Measurements from ENCODE around the gene JAKMIP1. TPM values are rescaled to one million over a fixed set of nuclear protein-coding genes. Genes with fewer than 3 reads are reported as not detected.

The JAKMIP1 gene
- total RNA-seq, 1 experiment from 2014 or later: not detected

DNA sequence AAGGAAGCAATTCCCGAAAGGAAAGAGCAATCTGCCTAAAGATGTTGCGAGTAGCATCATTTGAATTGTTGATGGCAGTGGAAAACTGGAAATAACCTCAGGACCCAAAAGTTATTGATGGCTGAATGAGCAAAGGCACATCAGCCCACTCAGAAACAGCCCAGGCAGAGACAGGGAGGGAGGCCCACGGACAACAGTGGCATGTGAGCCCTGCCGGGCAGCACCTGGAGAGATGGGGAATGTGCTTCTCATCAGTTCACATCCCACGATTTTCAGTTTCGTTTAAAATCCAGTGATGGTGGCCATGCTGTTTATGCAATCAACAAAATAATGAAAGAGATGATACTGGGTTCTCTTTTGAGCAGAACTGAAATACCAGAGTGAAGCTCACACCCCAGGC, 80.0 kb downstream of the JAKMIP1 start:
- DNase-seq (ENCODE audit: low read depth, low spot score): no peak
- in situ Hi-C loops (cut with HindIII; ENCODE audit: low pct_unique_long_range_greater_than_20kb, low sequenced_read_pairs): no loop called here

DNA sequence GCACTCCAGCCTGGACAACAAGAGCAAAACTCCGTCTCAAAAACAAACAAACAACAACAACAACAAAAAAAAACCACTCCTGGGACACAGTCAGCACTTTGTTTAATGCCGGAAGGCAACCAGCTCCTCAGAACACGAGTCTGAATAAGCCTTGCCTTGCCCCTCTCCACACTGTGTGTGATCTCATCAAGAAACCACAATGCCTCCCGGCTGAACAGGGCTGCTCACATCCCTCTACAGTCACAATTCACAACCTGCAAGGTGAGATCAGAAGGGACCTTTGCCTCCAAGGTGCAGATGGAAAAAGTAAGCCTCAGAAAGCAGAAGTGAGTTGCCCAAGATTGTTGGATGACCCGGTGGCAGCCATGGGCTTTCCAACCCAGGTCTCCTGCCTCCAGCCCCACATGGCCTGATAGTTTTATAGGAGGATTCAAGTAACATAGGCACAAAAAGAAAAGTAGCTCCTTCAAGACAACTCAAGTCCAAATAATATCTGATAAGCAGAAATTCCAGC, 80.8 kb downstream of the JAKMIP1 start:
- in situ Hi-C loops (cut with HindIII; ENCODE audit: low pct_unique_long_range_greater_than_20kb, low sequenced_read_pairs): no loop called here
- DNase-seq (ENCODE audit: low read depth, low spot score): peak; percentile 19

- in situ Hi-C loops (cut with HindIII; ENCODE audit: low pct_unique_long_range_greater_than_20kb, low sequenced_read_pairs): no loop called here
Observed at GRCh38 chr4:6118201-6118600, 82.1 kb downstream of the JAKMIP1 start.

GRCh38 chr4:6116696-6117285, 83.6 kb downstream of the JAKMIP1 start:
- in situ Hi-C loops (cut with HindIII; ENCODE audit: low pct_unique_long_range_greater_than_20kb, low sequenced_read_pairs): no loop called here

More at GRCh38 chr4:6118201-6118600, 82.1 kb downstream of the JAKMIP1 start:
- DNase-seq (ENCODE audit: low read depth, low spot score): no peak

GRCh38 chr4:6115746-6116586, 84.4 kb downstream of the JAKMIP1 start:
- in situ Hi-C loops (cut with HindIII; ENCODE audit: low pct_unique_long_range_greater_than_20kb, low sequenced_read_pairs): no loop called here
- DNase-seq (ENCODE audit: low read depth, low spot score): no peak

More at GRCh38 chr4:6116696-6117285, 83.6 kb downstream of the JAKMIP1 start:
- no peak for DNase-seq (ENCODE audit: low read depth, low spot score)

- no peak for DNase-seq (ENCODE audit: low read depth, low spot score)
- in situ Hi-C loops (cut with HindIII; ENCODE audit: low pct_unique_long_range_greater_than_20kb, low sequenced_read_pairs): no loop called here
Observed at GRCh38 chr4:6115342-6115741, 85.0 kb downstream of the JAKMIP1 start.

DNA sequence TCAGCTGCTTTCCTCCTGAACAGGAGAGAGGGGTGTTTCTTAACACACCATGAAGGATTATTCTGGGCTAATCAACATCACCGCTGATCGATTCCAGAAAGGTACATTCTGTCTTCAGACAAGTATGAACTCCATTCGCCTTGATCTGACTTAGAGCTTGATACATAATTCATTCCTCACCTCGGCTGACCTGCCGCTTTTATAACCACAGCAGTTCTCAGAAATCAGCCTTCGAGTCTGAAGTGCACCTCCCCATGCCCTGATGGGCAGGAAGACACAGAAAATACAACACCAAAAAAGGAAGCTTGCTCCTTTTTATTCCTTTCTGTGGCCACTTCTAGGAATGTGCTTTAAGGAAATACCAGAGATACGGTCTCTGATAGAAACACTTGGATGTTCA, 85.7 kb downstream of the JAKMIP1 start:
- no peak for DNase-seq (ENCODE audit: low read depth, low spot score)
- in situ Hi-C loops (cut with HindIII; ENCODE audit: low pct_unique_long_range_greater_than_20kb, low sequenced_read_pairs): no loop called here

DNA sequence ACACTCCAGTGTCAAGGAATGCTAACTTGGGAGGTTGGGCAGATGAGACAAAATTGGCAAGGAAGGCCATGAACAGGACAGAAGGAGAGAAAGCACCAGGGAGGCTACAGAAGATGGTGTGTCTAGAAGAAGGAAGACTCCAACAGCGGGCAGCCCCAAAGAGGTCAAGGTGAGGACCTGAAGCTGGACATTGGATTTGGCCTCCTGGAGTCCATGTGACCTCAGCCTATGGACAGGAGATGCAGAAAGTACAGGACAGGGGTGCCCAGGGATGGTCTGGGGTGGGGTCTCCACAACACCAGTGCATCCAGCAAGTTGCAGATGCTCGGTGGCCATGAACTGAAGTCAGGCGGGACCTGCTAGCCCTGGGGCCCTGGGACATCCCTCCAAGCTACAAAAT, 86.2 kb downstream of the JAKMIP1 start:
- DNase-seq (ENCODE audit: low read depth, low spot score): no peak
- in situ Hi-C loops (cut with HindIII; ENCODE audit: low pct_unique_long_range_greater_than_20kb, low sequenced_read_pairs): no loop called here

DNA sequence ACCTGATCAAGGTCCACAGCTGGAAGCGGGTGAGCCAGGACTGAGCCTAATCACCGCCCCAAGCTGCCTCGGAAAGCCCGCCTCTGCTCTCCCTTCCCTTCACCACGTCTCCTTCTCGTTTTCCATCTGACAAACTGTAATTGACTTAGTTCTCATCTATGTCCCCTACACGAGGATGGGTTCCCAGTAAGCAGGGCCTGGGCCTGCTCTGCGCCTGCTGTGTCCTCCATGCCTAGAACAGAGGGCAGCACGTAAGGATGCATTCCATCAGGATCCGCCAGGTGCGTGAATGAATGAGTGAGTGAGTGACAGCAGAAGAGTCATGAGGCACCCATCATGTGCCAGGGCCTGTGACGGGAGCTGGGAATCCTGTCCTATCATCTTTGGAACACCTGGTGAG, 86.7 kb downstream of the JAKMIP1 start:
- in situ Hi-C loops (cut with HindIII; ENCODE audit: low pct_unique_long_range_greater_than_20kb, low sequenced_read_pairs): no loop called here

GRCh38 chr4:6112606-6113290, 87.6 kb downstream of the JAKMIP1 start:
- no peak for DNase-seq (ENCODE audit: low read depth, low spot score)

More for the DNA sequence above, 86.7 kb downstream of the JAKMIP1 start:
- DNase-seq (ENCODE audit: low read depth, low spot score): no peak

DNA sequence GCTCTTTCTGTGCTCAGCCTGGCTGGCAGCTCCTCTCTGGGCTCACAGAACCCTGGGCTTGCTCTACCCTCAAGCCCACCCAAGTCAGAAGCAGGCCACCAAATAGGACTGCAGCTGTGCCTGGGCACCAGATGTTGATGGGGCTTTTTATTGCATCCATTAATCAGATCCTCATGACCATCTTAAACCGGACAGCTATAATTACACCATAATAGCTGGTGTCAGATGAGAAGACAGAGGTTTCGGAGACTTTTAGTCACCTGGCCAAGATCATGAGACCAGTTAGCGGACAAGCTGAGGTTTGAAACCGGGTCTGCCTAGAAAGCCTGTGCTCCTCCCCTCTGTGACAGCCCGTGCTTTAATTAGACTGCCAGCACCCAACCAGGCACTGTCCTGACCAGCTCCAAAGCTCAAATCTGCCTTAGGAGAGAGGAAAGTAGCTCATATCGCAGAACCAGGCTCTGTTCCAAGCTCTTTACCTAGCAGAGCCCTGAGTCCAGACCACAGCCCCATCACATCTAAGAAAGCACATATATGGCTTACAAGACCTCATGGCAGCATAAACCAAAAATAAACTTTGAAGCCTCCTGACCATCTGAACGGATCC, 88.9 kb downstream of the JAKMIP1 start:
- in situ Hi-C loops (cut with HindIII; ENCODE audit: low pct_unique_long_range_greater_than_20kb, low sequenced_read_pairs): no loop called here
- no peak for DNase-seq (ENCODE audit: low read depth, low spot score)

More at GRCh38 chr4:6112606-6113290, 87.6 kb downstream of the JAKMIP1 start:
- in situ Hi-C loops (cut with HindIII; ENCODE audit: low pct_unique_long_range_greater_than_20kb, low sequenced_read_pairs): no loop called here

DNA sequence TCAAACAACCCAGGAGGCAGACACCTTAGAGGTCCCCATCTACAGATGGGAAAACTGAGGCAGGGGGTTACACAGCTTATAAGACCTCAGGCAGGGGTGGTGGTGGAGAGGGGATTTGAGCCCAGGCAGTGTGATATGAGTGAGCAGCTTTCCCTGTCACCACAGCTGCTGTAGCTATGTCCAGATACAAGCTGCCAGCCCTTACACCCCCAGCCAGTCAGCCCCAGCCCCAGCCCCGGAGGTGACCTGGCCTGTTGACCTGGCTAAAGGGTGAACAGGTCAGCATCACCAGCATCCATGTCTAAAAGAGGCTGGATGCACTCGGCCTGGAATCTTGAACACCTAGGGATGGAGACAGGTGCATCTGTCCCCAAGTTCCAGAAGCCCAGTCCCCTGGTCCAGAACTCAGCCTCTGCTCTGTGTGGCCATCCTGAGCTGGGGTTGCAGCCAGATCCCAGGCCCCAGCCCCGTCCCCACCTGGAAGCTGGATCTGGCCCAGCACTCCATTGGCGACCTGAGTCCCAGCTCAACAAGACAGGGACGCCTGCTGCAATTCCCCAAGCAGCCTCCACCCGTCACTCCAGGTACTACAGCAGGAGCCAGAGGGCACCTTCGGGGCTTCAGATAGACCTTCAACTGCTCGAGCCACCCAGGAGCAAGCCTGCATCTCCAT, 89.5 kb downstream of the JAKMIP1 start:
- in situ Hi-C loops (cut with HindIII; ENCODE audit: low pct_unique_long_range_greater_than_20kb, low sequenced_read_pairs): no loop called here
- DNase-seq (ENCODE audit: low read depth, low spot score): no peak

DNA sequence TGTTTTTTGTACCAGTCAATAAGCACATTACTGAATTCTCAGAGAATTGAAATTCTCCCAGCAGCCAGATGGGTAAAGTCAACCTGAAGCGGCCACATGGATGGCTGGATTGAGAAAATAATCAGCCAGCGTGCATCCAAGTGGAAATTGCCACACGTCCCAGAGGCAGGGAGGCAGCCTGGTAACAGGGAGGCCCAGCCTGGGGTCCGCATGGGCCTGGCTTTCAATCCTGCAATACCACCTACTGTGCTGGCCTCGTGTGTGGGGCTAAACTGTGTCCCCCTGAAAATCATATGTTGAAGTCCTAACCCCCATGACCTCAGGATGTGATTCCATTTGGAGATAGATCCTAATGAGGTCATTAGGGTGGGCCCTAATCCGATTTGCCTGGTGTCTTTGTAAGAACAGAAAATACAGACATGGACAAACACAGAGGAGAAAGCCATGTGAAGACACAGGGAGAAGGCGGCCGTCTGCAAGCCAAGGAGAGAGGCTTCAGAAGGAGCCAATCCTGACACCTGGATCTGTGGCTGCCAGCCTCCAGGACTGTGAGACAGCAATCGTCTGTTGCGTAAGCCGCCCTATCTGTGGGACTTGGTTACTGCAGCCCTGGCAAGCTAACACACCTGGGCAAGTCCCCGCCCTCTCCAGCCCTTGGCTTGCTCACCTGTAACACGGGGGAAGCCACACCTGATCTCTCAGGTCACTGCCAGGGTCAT, 90.3 kb downstream of the JAKMIP1 start:
- DNase-seq (ENCODE audit: low read depth, low spot score): no peak

GRCh38 chr4:6107886-6108285, 92.5 kb downstream of the JAKMIP1 start:
- in situ Hi-C loops (cut with HindIII; ENCODE audit: low pct_unique_long_range_greater_than_20kb, low sequenced_read_pairs): no loop called here
- DNase-seq (ENCODE audit: low read depth, low spot score): no peak

More for the DNA sequence above, 90.3 kb downstream of the JAKMIP1 start:
- in situ Hi-C loops (cut with HindIII; ENCODE audit: low pct_unique_long_range_greater_than_20kb, low sequenced_read_pairs): no loop called here

- in situ Hi-C loops (cut with HindIII; ENCODE audit: low pct_unique_long_range_greater_than_20kb, low sequenced_read_pairs): no loop called here
Observed at GRCh38 chr4:6107114-6107791, 93.1 kb downstream of the JAKMIP1 start.

GRCh38 chr4:6106156-6106555, 94.2 kb downstream of the JAKMIP1 start:
- DNase-seq (ENCODE audit: low read depth, low spot score): no peak
- in situ Hi-C loops (cut with HindIII; ENCODE audit: low pct_unique_long_range_greater_than_20kb, low sequenced_read_pairs): no loop called here

More at GRCh38 chr4:6107114-6107791, 93.1 kb downstream of the JAKMIP1 start:
- no peak for DNase-seq (ENCODE audit: low read depth, low spot score)

Measured in SK-MEL-5 (cell line).